ENCODE measurements around the gene RERE. TPM values are rescaled to one million over a fixed set of nuclear protein-coding genes. Genes with fewer than 3 reads are reported as not detected.

Gene RERE
- total RNA-seq, 1 donor from 2014 or later: 114 TPM

- DNase-seq (peak; percentile 69), ATAC-seq (ENCODE audit: poor library complexity) (peak; percentile 45)
- intact Hi-C loops (cut with DNase I): loop anchor here (5.0 kb wide), 1 partner anchor 103 kb away; no protein-coding TSS in a partner anchor
Measured at GRCh38 chr1:8424539-8425116, 392.8 kb downstream of the RERE start.

DNA sequence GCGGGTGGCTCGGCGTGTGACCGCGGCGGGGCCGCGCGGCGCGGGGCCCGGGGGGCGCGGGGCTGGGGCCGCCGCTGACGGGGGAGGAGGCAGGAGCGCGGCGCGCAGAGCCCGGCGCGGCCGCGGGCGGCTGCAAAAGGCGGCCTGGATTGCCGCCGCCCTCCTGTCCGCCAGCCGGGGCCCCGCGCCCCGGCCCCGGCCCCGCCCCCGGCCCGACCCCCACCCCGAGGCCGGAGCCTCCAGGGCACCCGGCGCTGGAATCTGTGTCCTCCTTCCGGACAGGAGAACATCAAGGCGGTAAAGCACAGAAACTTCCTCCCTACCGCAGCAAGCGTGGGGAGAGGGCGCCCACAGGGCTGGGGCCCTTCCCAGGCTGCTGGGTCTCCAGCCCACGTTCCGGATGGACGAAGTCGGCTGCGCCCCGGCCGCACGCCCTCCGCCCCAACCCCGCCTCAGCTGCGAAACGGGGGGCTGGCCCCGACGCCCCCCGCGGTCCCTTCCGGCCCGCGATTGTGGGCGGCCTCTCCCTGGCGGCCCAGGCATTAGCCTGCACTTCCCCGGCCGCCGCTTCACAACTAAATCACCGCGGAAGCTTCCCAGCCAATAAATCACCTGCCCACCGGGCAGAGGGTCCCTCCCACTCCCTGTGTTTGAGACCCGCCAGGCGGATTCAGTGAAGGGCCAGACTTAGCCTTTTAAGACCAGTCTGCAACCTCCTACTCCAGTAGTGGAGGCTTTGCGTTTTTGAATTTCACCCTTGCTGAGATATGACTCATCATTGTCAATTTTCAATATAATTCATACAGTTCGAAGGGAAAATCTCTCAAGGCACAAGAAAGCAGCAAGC lies 393.5 kb downstream of the RERE start:
- ATAC-seq (ENCODE audit: poor library complexity) (peak; percentile 47), DNase-seq (peak; percentile 71)
- intact Hi-C loops (cut with DNase I): loop anchor here (5.0 kb wide), 1 partner anchor 103 kb away; no protein-coding TSS in a partner anchor

DNA sequence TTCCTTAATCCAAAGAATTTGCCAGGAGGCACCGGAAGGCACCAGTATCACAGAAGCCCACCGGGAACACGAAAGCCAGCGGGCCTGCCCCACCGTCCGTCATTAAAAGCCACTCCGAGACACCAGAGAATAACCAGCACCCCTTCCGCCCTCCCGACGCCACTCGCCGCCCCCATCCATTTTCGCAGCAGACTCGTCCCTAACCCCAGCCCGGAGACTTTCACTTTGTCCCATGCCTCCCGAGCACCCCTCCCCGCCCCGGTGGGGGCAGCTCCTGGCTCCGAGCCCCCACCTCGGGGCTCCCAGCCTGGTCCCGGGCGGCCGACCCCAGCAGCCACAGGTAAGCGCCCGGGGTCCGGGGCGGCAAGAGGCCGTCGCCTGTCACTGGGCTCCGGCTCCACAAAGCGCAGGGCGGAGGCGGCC lies 394.2 kb downstream of the RERE start:
- ATAC-seq (ENCODE audit: poor library complexity) (no peak), DNase-seq (peak; percentile 64)
- intact Hi-C loops (cut with DNase I): loop anchor here (5.0 kb wide), 1 partner anchor 104 kb away; no protein-coding TSS in a partner anchor

DNA sequence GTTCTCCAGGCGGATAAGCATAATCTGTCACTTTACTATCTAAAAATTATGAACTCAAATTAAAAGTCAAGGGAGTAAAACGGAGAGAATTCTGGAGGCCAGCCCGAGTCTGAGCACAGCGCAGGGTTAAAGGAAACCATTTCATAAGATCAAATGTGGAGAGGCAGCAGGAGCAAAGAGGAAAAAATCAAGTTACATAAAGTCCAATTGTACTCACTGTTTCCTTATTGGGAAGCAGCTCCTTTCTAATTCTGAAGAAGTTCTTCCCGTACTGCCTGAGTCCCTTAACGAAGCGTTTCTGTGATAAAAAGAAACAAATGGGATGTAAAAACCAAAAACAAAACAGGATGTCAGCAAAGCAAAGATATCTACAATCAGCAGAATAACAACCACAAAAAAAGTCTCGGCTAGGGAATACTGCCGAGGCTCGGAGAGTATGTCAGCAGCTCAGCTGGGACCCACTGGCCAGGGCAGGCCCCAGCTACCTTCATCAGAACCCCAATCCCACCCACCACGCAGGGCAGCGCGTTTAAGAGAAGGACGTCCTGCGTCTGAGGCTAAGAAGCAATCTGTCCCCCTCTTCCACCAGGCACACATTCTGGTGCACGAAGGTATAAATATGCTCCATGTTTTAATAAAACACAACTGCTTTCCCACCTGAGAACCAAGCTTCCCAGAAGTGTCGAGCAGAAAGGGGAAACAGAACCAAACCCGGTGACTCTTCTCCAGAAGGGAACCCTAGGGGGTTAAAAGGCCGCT lies 394.8 kb downstream of the RERE start:
- intact Hi-C loops (cut with DNase I): loop anchor here (5.0 kb wide), 1 partner anchor 105 kb away; no protein-coding TSS in a partner anchor
- DNase-seq: peak; percentile 51
- peak; percentile 16 for ATAC-seq (ENCODE audit: poor library complexity)

- ATAC-seq (ENCODE audit: poor library complexity) (peak; percentile 26), DNase-seq (no peak)
- intact Hi-C loops (cut with DNase I): loop anchor here (5.0 kb wide), 1 partner anchor 106 kb away; no protein-coding TSS in a partner anchor
Measured at GRCh38 chr1:8421721-8422120, 395.7 kb downstream of the RERE start.

- no peak for DNase-seq
- ATAC-seq (ENCODE audit: poor library complexity): no peak
- intact Hi-C loops (cut with DNase I): loop anchor here (5.0 kb wide), 1 partner anchor 107 kb away; no protein-coding TSS in a partner anchor
Measured at GRCh38 chr1:8420318-8420717, 397.1 kb downstream of the RERE start.

DNA sequence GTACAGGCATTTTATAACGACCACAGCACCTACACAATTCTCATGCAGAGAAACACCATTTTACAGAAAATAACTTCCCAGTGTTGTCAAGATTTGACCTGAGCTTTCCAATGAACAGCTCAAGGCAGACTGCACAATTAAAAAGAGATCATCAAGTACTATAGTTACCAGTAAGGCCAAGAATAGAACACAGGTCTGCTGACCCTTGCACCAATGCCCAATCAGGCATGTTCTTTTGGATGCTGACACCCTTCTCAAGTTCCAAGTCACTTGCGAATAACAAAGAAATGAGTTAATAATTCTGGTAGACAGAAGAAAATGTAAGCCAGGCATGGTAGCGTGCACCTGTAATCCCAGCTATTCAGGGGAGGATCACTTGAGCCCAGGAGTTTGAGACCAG lies 397.6 kb downstream of the RERE start:
- ATAC-seq (ENCODE audit: poor library complexity) (peak; percentile 39), DNase-seq (no peak)
- intact Hi-C loops (cut with DNase I): loop anchor here (5.0 kb wide), 1 partner anchor 107 kb away; no protein-coding TSS in a partner anchor

DNA sequence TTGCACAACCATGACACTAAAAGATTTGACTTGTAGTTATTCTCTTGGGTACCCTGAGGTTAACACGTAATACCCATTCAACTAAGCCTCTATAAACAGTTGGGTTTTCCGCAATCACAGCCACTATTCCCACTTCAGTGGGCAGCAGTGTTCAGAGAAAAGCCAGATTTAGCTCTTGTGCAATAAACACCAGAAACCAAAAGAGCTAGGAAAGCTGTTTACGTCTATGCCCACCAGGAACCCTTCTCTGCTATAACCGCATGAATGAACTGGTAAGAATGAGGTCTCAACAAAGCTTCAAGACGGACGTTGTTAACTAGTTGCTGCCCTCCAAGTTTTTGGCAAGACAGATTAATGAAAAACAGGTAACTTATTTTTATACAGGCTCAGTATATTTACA lies 398.3 kb downstream of the RERE start:
- intact Hi-C loops (cut with DNase I): no loop called here
- ATAC-seq (ENCODE audit: poor library complexity) (no peak), DNase-seq (no peak)

- no peak for DNase-seq
- intact Hi-C loops (cut with DNase I): no loop called here
Measured at GRCh38 chr1:8418301-8418700, 399.1 kb downstream of the RERE start.

DNA sequence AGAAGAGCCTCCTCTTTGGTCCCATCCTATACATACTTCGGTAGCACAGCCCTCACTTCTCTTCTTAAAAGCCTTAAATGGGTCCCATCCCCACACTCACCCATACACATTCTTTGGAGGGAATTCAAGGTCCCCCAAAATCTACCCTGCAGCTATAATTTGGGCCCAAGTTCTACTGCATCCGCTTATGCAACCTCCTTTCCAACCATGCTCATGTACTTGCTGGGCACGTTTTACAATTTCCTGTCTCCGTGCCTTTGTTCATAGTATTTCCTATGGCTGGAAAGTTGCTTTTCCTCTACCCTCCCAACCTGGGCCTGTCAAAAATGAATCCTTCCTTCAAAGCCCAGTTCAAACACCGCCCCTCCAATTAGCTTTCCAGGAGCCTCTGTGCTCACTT lies 399.8 kb downstream of the RERE start:
- intact Hi-C loops (cut with DNase I): no loop called here
- DNase-seq (no peak), ATAC-seq (ENCODE audit: poor library complexity) (no peak)

More at GRCh38 chr1:8418301-8418700, 399.1 kb downstream of the RERE start:
- ATAC-seq (ENCODE audit: poor library complexity): no peak

GRCh38 chr1:8416881-8417280 lies 400.6 kb downstream of the RERE start:
- no peak for DNase-seq
- ATAC-seq (ENCODE audit: poor library complexity): no peak
- intact Hi-C loops (cut with DNase I): no loop called here

GRCh38 chr1:8415526-8416278 lies 401.7 kb downstream of the RERE start:
- no peak for ATAC-seq (ENCODE audit: poor library complexity)
- intact Hi-C loops (cut with DNase I): no loop called here

GRCh38 chr1:8412183-8412831 lies 405.1 kb downstream of the RERE start:
- no peak for DNase-seq
- intact Hi-C loops (cut with DNase I): no loop called here
- peak; percentile 32 for ATAC-seq (ENCODE audit: poor library complexity)

More at GRCh38 chr1:8415526-8416278, 401.7 kb downstream of the RERE start:
- no peak for DNase-seq

DNA sequence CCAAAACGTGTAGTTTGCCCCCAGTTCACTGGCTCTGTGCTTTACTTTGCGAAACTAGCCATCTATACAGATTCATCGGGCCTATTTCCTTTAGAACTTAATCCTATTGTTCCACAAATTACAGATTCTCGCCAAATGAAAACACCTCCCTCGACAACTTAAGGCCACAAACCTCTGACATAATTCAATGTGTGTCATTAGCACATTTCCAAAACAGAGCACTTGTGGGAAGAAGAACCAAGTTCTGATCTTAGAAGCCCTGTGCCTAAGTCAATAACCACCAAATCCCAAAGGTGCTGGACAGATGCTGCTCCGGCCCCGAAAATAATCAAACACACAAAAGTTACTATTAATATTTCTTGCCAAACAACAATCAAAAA lies 405.6 kb downstream of the RERE start:
- intact Hi-C loops (cut with DNase I): no loop called here
- no peak for ATAC-seq (ENCODE audit: poor library complexity)
- DNase-seq: no peak

GRCh38 chr1:8410791-8411190 lies 406.6 kb downstream of the RERE start:
- intact Hi-C loops (cut with DNase I): no loop called here
- DNase-seq (no peak), ATAC-seq (ENCODE audit: poor library complexity) (no peak)

DNA sequence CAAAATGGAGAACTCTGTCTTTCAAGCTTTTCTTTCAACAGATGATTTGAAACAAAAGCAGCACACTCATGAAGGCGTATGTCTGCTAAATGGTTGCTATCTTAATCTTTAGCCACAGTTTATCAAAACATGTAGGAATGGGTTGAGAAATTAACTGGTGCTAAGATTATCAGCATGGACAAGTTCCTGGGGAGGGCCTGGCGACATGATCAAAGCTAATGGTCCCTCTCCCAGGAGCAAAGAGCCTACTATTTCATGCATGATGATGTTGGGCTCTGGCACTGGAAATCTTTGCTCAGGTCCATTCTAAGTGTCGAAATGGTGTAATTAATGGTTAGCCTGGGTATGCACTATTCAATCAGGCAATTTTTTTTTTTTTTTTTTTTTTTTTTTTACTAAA lies 407.8 kb downstream of the RERE start:
- DNase-seq (no peak), ATAC-seq (ENCODE audit: poor library complexity) (no peak)
- intact Hi-C loops (cut with DNase I): loop anchor here (5.0 kb wide), 1 partner anchor 37 kb away; no protein-coding TSS in a partner anchor

DNA sequence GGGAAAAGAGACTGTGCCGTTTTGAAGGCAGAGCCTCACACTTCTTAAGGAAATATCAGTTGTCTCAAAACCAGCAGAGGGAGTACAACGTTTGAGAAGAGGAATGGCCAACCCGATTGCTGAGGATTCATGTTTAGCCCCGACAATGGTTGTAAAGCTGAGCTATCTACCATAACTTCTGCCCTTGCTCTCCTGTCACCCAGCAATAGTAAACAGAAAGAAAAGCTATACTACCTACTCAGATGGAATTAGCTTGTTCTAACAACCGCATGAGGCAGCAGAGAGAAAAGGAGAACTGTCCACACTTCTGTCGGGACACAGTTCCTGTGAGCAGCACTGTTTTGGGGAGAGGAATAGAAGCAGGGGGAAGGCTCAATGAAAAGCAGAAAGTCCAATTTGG lies 408.3 kb downstream of the RERE start:
- peak; percentile 59 for ATAC-seq (ENCODE audit: poor library complexity)
- intact Hi-C loops (cut with DNase I): loop anchor here (5.0 kb wide), 1 partner anchor 37 kb away; no protein-coding TSS in a partner anchor
- DNase-seq: no peak
